WTC11 (cell line): ENCODE data around the gene ADIPOR1. TPM values are rescaled to one million over a fixed set of nuclear protein-coding genes. Genes with fewer than 3 reads are reported as not detected.

Experiments used
- ATAC-seq: fragments of 200-7000 bp; cut with Tn5 transposase; 2 replicates; pipeline ENCODE4 v1.10.0; 2021; ENCODE audit warnings: mild to moderate bottlenecking, moderate library complexity
- CTCF ChIA-PET: fragments of 300-600 bp; sonication (Branson Sonifier 250); formaldehyde crosslinking; loops from one replicate; lab custom pipeline; 2021; ENCODE audit warnings: antibody characterized with exemption; lab: Charles Lee
- POLR2A ChIA-PET: fragments of 350-600 bp; sonication (Branson Sonifier 250); formaldehyde crosslinking; loops from one replicate; lab custom pipeline; 2021; ENCODE audit warnings: antibody characterized with exemption; lab: Charles Lee
- DNase-seq: peaks from one replicate; pipeline ENCODE4 v3.0.0; 2021; ENCODE audit warnings: low spot score
- H3K27ac Mint-ChIP-seq: 2 replicates; pipeline ENCODE4 v1.8.0; 2021; ENCODE audit warnings: mixed read lengths
- H3K27me3 Mint-ChIP-seq: 2 replicates; pipeline ENCODE4 v1.8.0; 2021; ENCODE audit warnings: low read depth, mild to moderate bottlenecking, moderate library complexity, mixed read lengths
- H3K36me3 Mint-ChIP-seq: 2 replicates; pipeline ENCODE4 v1.8.0; 2021; ENCODE audit warnings: mixed read lengths
- H3K4me1 Mint-ChIP-seq: 2 replicates; pipeline ENCODE4 v1.8.0; 2022; ENCODE audit warnings: mixed read lengths
- H3K4me3 Mint-ChIP-seq: 2 replicates; pipeline ENCODE4 v1.8.0; 2021; ENCODE audit warnings: mild to moderate bottlenecking, moderate library complexity, mixed read lengths
- H3K9me3 Mint-ChIP-seq: 2 replicates; pipeline ENCODE4 v1.8.0; 2021; ENCODE audit warnings: mixed read lengths
- AR ChIP-seq: fragments of 250-450 bp; sonication (Bioruptor Pico); IDR thresholded peaks from 2 replicates; pipeline ENCODE4 v1.9.0; 2021; ENCODE audit warnings: mild to moderate bottlenecking
- ATF6 ChIP-seq: sonication (generic); formaldehyde crosslinking; IDR thresholded peaks from 2 replicates; pipeline ENCODE4 v1.8.1; 2023; ENCODE audit warnings: mild to moderate bottlenecking, missing genetic modification reagents
- CBFB ChIP-seq: sonication (generic); formaldehyde crosslinking; IDR thresholded peaks from 2 replicates; pipeline ENCODE4 v1.8.1; 2022; ENCODE audit warnings: mild to moderate bottlenecking, low read depth, missing genetic modification reagents
- ERG ChIP-seq: fragments of 250-450 bp; sonication (Bioruptor Pico); IDR thresholded peaks from 2 replicates; pipeline ENCODE4 v1.8.0; 2021; ENCODE audit warnings: mild to moderate bottlenecking
- FOXJ3 ChIP-seq: sonication (generic); formaldehyde crosslinking; IDR thresholded peaks from 2 replicates; pipeline ENCODE4 v1.9.0; 2021; ENCODE audit warnings: missing genetic modification reagents, mild to moderate bottlenecking, borderline replicate concordance
- GRHL2 ChIP-seq: fragments of 250-450 bp; sonication (Bioruptor Pico); IDR thresholded peaks from 2 replicates; pipeline ENCODE4 v1.8.0; 2022; ENCODE audit warnings: mild to moderate bottlenecking, moderate library complexity; ENCODE audit not compliant: insufficient replicate concordance, severe bottlenecking
- MYBL2 ChIP-seq: sonication (generic); formaldehyde crosslinking; IDR thresholded peaks from 2 replicates; pipeline ENCODE4 v1.8.1; 2023; ENCODE audit warnings: mild to moderate bottlenecking, moderate library complexity, missing genetic modification reagents
- NR1H2 ChIP-seq: sonication (generic); formaldehyde crosslinking; IDR thresholded peaks from 2 replicates; pipeline ENCODE4 v1.9.0; 2021; ENCODE audit warnings: mild to moderate bottlenecking, moderate library complexity, missing genetic modification reagents
- SP1 ChIP-seq: sonication (generic); formaldehyde crosslinking; conservative IDR thresholded peaks from 2 replicates; pipeline ENCODE4 v1.8.1; 2022; ENCODE audit warnings: missing genetic modification reagents
- TCF7 ChIP-seq: sonication (generic); formaldehyde crosslinking; IDR thresholded peaks from 2 replicates; pipeline ENCODE4 v1.8.0; 2022; ENCODE audit warnings: mild to moderate bottlenecking, low read depth, missing genetic modification reagents, moderate library complexity
- ZBTB43 ChIP-seq: sonication (generic); formaldehyde crosslinking; IDR thresholded peaks from 2 replicates; pipeline ENCODE4 v1.8.1; 2023; ENCODE audit warnings: mild to moderate bottlenecking, missing genetic modification reagents
- ZNF512 ChIP-seq: sonication (generic); formaldehyde crosslinking; IDR thresholded peaks from 2 replicates; pipeline ENCODE4 v1.8.1; 2022; ENCODE audit warnings: missing genetic modification reagents, borderline replicate concordance
- ZNF532 ChIP-seq: fragments of 250-450 bp; sonication (Bioruptor Pico); IDR thresholded peaks from 2 replicates; pipeline ENCODE4 v1.9.0; 2021; ENCODE audit warnings: mild to moderate bottlenecking, borderline replicate concordance
- total RNA-seq: library from RNA; stranded (reverse); gene quantifications from 3 replicates; pipeline ENCODE4 v1.2.3, GENCODE V29; 2021

ADIPOR1 gene
- total RNA-seq, 1 experiment from 2014 or later = 72.6 TPM

GRCh38 chr1:202967684-202968281, 9.7 kb upstream of the ADIPOR1 start:
- H3K27ac Mint-ChIP-seq = peak overlapping the region; percentile 78
- H3K4me3 Mint-ChIP-seq = peak overlapping the region; percentile 89
- H3K27me3 Mint-ChIP-seq = peaks cover 17% of the 10 kb centered on the region
- peak; percentile 13 for ATAC-seq
- H3K9me3 Mint-ChIP-seq = no peaks in the 10 kb centered on the region
- CTCF ChIA-PET = interaction anchor here (0.6 to 2.0 kb wide), 11 partner anchors 10 to 360 kb away, joined by 3 to 7 read pairs (median 4); no protein-coding TSS in a partner anchor
- H3K36me3 Mint-ChIP-seq = no peaks in the 10 kb centered on the region; the same call in 1 of the 2 replicates
- TF ChIP-seq ZNF512 (CRISPR knock-in tag) (no peak), SP1 (CRISPR knock-in tag) (0 out of 2 replicates have a peak, but pooled peaks have one; percentile 1)
- H3K4me1 Mint-ChIP-seq = peaks cover 20% of the 10 kb centered on the region
- peak; percentile 16 for DNase-seq
- POLR2A ChIA-PET = interaction anchor here (0.6 kb wide), 2 partner anchors 11 to 53 kb away, joined by 4 to 5 read pairs; no protein-coding TSS in a partner anchor

- H3K4me1 Mint-ChIP-seq = peaks cover 20% of the 10 kb centered on the region
- no peak overlapping the region for H3K27ac Mint-ChIP-seq
- H3K36me3 Mint-ChIP-seq = no peaks in the 10 kb centered on the region; the same call in 1 of the 2 replicates
- peaks cover 17% of the 10 kb centered on the region for H3K27me3 Mint-ChIP-seq
- H3K9me3 Mint-ChIP-seq = no peaks in the 10 kb centered on the region
- ChIA-PET POLR2A (no interaction called here), CTCF (interaction anchor here (2.0 kb wide), 1 partner anchor 131 kb away, joined by 4 read pairs; no protein-coding TSS in a partner anchor)
- peak overlapping the region; percentile 74 for H3K4me3 Mint-ChIP-seq
- TF ChIP-seq ATF6 (CRISPR knock-in tag) (no peak), ZNF532 (no peak), NR1H2 (no peak), CBFB (no peak), ZBTB43 (no peak), GRHL2 (CRISPR knock-in tag) (no peak), MYBL2 (CRISPR knock-in tag) (no peak), AR (CRISPR knock-in tag) (no peak), ERG (no peak), FOXJ3 (CRISPR knock-in tag) (no peak), TCF7 (CRISPR knock-in tag) (no peak)
- DNase-seq (no peak), ATAC-seq (no peak)
Observed at GRCh38 chr1:202966006-202966898, 8.1 kb upstream of the ADIPOR1 start.
